ENCODE measurements around the gene MESP2.

MESP2 gene

DNA sequence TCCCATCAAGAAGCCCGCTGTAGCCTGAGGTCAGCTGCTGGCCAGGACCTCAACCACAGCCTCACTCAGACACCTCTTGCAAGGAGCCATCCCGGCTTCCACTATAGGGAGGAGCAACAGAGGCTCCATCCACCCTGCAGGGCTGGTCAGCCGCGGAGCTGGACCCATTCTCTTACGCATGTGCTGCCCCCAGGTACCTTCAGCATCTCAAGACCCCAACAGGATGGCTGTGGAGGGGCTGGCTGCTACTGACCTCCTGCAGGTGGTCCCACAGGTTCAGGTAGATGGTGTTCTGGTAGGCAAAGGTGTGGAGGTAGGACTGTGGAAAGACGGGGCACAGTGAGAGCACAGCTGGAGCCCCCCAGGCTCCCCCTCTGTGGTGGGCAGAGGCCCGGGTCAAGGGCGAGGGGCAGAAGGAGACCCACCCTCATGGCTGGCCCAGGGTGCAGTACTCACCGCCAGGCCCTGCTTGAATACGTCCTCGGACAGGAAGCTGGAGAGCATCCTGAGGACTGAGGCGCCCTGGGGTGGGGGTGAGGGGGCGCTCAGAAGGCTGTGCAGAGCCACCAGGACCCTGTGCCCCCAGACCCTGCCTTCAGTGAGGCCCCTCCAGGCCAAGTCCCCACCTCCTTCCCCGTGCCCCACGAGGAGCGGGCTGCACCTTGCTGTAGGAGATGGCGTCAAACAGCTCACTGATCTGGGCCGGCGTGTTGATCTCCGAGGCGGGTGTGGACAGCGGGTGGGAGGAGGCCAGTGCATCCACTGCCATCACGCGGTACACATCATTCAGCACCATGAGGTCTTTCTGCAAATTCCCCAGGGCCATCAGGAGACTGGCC, 27.1 kb downstream of the MESP2 start:
- no peak for DNase-seq

DNA sequence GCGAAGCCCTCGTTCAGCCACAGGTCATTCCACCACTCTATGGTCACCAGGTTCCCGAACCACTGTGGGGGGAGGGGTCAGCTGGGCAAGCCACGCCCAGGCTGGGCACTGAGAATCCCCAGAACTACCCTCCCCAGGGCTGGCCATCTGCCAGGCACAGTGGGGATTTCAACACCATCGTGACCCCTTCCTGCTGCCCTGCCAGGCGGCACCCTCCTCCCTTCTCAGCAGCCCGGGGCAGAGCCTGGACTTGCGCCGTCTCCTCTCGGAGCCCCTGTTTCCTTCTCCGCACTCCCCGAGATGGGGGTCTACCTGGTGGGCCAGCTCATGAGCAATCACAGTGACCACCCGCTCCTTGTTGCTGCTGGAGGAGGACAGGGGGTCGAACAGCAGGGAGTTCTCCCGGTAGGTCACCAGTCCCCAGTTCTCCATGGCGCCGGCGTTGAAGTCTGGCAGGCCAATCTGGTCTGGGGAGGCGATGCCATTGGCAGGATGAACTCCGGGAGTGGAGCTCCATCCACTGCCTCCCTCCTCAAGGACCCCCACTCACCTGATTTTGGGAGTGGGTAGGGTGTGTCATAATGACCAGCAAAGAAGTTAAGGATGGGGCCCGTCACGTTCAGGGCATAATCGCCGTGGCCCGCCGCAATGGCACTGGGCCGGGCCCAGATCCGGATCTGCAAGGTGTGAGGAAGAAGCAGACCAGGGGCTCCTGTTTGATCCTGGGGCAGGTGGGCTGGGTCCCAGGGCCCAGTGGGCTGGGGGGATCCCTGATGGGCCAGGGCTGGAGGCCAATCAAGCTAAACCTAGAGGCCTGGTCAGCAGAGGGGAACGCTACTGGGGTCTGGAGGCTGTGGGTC, 28.0 kb downstream of the MESP2 start:
- peak; percentile 44 for DNase-seq

DNA sequence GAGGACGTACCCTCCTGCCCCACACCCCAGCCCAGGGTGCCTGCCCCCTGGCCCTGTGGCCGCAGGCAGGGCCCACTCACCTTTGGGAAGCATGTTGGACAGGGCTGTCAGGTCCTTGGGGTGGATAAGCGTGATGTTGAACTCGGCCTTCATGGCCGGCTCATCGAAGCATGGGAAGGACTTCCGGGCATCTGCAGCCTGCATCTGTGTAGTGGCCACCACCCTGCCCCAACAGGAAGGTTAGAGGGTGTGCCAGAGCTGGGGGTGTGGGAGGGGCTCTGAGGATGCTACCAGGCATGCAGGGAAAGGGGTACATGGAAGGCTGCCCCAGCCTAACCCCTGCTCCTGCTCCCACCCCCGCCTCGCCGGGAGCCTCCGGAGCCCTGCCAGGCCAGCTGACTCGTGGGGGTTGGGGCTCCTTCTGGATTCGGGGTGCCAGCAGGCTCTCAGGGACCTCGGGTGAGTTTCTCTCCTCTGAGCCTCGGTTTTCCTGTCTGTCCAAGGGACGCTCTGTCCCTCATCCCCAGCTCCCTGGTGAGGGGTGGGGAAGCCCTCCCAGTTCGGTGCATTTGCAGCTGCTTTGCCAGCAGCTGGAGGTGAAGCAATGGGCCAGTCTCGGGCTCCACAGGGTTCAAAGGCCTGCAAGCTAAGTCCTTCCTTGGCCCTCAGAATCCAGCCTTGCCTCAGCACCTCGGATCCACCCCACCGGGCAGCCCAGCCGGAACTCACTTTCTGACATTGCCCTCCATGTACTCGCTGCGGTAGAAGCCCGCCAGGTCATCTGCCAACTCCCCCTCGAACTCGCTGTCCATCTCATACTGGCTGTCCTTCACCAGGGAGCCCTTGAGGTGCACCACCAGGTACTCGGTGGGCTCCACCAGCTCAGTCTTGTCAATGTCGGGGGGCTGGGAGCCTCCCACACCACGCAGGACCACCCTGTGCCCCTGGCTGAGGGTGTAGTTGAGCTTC, 29.4 kb downstream of the MESP2 start:
- no peak for DNase-seq

DNA sequence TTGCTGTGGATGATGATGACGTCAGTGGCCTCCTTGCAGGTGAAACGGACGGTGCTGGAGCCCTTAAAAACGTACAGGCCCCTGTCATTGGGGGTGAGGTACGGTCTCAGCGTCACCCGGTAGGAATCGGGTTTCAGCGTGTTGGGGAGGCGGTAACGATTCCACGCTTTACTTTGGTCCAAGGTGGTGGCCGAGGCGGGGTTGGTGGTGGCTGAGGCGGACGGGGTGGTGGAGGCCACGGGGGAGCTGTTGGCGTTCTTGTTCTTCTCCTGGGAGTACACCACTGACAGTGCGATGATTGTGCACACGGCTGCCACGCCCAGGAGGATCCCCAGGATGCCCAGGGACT, 30.1 kb downstream of the MESP2 start:
- DNase-seq = no peak

DNA sequence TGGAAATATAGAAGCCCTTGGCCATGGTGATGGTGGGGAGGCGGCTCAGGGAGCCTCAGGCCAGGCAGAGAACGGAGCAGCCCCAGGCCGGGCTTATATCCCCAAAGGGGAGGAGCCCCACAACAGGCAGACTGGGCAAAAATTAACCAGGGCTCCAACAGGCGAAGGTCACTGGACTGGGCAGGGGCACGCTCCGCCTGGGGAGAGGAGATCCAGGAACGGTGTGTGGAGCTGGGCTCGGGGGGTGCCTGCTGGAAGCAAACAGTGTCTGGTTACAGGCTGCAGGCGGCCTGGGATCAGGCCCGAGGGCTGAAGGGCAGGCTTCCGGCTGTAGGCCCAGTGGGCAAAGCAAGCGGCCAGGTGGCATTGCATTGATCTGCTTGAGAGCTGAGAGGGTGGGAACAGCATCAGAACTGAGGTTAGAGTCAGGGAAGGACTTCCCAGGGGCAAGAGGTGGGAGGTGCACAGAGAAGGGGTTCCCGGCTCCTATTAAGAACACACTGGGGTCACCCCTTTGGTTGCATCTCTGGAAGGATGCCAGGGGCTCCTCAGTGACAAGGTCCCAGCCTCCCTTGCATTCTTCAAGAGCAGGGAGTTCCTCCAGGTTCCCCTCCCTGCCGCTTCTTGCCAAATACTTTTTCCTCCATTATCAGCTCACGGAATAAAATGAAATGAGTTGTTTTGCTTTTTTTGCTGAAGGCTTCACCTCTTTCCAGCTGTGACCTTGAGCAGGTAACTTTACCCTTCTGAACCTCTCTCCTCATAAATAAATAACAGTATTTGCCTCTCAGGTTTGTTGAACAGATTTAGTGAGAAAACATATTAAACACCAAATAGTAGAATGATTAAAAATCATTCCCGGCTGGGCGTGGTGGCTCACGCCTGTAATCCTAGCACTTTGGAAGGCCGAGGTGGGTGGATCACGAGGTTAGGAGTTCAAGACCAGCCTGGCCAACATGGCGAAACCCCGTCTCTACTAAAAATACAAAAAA, 30.7 kb downstream of the MESP2 start:
- no peak for DNase-seq

DNA sequence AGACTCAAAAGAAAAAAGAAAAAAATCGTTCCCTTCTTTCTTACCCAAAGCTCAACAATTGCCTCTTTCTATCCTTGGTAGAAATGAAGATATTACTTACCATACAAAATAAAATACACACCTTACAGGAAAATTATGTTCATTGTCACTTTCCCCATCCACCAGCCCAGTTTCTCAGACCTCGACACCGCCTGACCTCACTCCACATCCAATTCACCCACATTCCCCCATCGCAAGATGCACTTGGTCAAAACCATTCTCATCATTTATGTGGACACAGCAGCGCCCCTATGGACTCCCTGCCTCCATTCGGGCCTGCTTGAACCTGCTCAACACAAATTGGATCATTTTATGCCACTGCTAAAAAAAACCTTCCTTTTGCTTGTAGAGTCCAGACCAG, 31.6 kb downstream of the MESP2 start:
- no peak for DNase-seq

DNA sequence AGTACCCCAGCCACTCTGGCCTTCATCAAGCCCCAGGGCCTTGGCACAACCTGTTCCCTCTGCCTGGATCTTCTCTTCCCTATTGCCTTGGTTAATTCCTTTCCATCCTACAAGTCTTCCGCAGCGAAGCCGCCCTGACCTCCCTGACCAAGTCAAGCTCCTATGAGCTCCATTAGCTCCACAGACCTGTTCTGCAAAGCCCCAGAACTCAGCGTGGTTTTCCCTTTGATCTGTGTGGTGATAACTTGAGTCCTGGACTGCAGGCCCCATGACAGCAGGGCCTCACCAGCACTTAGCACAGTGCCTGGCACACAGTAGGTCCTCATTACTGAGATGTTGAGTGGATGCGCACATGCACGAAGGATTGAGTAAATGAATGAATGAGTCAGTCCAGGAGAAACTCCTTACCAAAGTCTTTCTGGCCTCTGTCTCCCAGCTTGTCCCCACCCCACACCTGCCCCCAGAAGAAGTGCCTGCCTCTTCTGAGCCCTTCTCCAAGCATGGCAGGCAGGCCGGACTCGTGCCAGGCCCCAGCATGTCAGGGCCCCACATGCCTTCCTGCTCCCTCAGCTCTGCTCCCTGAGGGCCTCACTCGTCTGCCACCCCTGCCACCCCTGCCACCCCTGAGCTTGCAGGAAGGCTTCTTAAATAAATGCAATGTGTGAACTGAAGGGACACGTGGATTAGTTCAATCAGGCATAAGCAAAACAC, 32.2 kb downstream of the MESP2 start:
- no peak for DNase-seq

DNA sequence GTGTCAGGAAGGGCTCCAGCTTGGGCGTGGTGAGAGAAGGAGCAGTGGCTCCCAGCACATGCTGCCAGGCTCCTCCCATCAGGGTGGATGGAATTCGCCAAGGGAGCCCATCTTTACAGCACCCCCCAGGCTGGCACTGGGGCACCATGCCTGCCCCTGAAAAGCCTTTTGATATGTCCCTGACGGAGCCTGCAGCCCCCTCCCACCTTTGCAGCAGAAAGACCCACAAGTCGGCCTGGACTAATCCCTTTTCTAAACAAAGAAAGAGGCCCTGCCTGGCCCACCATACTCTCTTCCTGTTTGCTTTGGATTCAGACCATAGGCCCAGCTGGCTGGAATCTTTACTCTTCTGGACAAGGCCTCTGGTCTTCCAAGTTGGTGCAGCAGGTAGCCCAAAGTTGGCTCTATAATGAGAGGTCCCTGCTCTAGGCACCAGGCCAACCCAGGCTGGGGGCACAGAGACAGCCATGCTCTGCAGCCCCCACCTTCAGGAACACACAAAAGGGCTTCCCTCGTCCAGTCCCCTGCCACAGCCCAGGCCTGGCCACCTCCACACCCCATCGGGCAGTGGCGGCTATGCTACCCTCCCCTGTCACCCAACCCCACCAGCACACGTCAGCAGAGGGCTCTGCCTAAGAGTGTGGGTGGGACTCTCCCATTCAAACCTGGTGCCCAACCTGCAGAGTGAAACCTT, 33.1 kb downstream of the MESP2 start:
- DNase-seq = no peak

DNA sequence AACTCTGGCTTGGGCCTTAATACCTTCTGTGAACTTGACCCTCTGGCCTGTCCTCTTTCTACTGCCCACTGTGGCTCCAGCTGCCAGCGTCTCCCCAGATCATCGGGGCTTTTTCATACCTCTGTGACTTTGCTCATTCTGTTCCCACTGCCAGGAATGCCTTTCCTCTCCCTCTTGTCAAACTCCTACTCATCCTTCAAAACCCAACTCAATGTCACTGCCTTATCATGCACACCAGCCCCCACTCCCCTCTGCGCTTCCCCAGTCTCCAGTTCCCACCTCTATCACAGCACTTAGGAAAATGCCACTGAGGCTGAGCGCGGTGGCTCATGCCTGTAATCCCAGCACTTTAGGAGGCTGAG, 33.6 kb downstream of the MESP2 start:
- no peak for DNase-seq

DNA sequence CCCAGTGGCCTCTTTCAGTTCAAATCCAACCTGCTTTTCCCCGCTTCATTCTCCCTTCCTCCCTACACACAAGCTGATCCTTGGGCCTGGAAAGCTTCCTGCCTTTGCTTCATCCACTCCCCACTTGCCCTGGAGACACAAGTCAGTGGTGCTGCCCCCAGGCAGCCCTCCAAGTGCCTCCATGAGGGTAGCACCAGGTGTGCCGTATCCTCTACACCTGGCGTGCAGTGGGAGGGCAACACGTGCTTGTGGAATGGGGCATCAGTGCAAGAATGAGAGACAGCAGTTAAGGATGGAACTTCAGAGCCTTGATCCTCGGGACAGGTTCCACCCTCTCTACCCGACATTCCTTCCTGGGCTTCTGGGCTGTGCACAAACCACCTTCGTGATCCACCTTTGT, 34.7 kb downstream of the MESP2 start:
- no peak for DNase-seq

DNA sequence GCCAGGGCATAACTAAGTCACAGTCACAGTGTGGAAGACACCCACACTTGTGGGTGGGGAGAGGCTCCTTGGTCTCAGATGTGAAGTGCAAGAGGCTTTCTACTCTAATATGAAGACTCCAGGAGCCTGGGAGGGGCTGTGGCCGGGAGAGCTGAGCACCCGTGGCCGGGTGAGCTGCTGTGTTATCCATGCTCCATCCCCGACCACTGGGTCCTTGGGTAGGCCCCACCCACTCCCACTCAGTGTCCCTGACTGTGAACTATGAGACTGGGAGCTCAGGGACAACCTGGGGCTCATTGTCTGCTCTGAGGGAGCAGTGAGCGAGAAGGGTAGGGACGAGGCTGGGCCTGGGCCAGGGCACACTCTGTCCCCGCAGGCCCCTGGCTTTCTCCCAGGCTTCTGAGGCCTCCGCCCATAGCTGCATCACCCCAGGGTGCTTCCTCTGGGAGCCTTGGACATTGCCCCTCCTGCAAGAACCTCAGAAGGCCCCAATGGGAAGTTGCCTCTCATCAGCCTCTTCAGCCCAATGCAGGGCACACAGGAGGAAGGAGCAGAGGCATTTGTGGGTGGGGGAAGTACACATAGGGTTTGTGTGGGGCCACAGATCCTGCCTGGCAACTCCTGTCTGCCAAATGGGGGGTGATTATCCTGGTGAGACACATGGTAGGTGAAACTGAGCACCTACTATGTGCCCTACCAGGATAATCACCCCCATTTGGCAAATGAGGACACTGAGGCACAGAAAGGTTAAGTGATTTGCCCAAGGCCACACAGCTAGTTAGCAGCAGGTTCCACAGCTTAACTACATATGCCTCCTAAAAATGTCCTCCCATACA, 36.1 kb downstream of the MESP2 start:
- peak; percentile 39 for DNase-seq

DNA sequence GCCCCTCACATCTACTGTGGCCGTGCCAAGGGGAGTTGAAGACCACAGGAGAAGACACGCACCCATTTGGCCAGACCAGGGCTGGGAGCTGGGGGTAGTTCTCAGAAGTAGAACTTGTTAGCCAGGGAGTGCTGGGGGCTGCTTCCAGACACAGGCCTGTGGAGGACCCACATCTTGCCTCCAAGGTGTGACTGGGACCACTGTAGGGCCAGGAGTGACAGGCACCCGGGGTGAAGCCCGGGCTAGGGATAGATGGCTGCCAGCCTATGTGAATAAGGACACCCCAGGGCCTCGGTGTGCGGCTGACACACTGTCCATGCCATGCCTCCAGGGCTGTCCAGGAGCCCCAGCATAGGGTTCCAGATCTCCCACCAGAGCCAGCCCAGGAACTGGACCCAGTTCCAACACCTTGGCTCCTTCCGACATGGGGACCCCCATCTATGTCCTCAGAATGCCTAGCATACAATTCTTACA, 36.8 kb downstream of the MESP2 start:
- DNase-seq = no peak

DNA sequence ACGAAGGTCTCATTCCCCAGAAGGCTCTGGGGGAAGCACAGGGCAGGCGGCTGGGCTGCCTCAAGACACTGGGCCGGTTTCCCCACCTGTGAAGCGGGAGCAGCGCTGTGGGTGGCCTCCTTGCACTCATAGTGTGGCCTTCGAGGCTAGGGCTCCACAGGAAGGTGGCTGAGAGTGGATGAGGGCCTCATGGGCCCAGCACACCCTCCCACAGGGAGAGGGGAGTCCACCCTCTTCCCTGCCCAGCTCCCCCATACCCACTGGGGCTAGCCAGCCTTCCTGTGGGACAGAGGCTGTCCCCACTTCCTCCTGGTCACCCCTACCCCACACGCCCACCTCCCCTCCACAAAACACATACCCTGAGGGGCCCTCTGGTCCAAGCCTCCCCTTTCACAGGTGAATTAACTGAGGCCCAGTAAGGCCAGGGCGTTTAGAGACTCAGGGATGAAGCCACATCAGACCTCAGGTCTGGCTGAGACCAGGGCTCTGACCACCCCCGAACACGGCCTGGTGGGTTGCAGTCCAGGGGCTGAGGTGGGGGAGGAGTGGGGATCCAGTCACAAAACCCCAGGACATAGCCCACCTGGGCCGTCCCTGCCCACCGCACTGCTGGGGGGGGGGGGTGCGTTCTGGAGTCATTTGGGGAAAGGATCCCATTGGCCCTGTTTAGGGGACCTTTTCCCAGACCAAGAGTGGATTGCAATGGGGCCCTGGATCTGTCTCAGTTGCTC, 37.4 kb downstream of the MESP2 start:
- no peak for DNase-seq

DNA sequence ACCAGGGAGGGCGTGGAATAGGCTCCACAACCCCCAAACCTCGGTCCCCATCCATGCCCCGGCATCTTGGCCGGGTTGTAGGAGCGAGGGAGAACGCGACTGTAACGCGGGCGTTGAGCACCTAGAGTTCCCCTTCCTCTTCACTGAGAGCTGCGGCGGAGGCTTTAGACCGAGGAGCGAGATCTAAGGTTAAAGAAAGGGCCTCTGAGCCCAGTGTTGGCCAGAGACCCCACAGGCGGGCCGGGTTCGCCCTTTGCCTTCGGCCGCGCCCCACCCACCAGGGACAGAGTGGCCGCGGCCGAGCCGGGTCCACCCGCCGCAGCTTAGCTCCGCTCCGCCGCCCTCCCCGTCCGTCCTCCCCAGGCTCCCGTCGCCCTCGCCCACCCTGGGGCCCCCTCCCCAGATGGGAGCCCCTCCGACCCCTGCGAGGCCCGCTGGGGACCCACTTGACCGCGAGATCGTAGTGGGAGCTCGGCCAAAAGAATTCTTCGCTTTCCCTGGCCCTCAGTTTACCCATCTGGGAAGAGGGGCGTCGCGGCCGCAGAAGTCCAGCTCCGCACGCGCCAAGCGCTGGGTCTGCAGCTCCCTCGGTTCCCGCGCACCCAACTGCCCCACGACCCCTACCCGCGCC, 38.1 kb downstream of the MESP2 start:
- DNase-seq = no peak

DNA sequence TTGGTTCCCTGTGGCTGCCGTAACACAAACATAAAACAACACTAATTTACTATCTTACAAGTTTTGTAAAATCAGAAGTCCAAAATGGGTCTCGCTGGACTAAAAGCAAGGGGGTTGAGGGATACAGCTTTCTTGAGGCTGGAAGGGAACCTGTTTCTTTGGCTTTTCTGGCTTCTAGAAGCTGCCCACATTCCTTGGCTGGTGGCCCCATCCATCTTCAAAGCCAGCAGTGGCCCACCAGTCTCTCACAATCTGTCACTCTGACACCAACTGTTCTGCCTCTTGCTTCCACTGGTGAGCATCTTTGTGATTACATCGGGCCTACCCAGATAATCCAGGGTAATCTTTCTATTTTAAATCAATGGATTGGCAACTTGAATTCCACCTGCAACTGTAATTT, 39.6 kb downstream of the MESP2 start:
- no peak for DNase-seq

DNA sequence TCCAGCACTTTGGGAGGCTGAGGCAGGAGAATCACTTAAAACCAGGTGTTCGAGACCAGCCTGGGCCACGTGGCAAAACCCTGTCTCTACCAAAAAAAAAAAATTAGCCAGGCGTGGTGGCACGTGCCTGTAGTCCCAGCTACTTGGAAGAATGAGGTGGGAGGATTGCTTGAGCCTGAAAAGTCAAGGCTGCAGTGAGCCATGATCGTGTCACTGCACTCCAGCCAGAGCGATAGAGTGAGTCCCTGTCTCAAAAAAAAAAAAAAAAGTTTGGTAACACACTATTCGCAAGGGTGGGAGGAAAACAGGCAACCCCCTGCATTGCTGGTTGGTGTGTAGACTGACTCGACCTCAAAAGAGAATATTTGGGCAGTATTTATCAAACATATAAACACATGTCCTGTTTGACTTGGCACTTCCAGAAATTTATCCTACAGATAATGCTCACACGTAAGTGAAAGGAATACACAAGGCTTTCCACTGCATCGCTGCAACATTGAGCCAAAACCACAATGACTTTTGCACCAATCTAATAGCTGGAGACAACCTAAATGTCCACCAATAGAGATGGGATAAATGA, 41.7 kb downstream of the MESP2 start:
- no peak for DNase-seq

DNA sequence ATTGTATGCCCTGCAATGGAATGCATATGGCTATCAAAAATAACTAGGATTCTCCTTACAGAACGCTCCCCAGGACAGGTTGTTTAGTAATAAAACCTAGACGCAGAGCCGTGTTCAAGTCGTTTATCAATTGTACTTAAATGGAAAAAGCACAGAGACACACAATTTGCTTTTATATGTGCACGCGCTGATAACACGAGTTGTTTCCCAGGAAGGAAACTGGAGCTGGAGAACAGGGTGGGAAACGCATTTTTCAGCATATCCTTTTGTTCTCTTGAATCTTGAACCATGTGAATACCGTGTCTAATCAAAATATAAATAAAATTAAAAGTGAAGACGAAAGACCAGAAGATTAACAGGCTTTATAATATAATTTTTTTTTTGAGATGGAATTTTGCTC, 42.2 kb downstream of the MESP2 start:
- DNase-seq = no peak
